IMR-90 (cell line): ENCODE measurements around the gene ADAT1. TPM values are rescaled to one million over a fixed set of nuclear protein-coding genes. Genes with fewer than 3 reads are reported as not detected.

Experiments
- ATAC-seq: fragments of 200-7000 bp; cut with Tn5 transposase; 2 replicates; pipeline ENCODE4 v1.9.1; 2020; ENCODE audit warnings: low read depth, mild to moderate bottlenecking, moderate library complexity
- BruUV-seq: library from RNA; stranded (reverse); fragments of 400-500 nt; replicated peaks from 2 replicates; lab custom pipeline; 2021; lab: Mats Ljungman, UMichigan
- CTCF ChIA-PET: fragments of 300-600 bp; formaldehyde crosslinking; extraction: SDS; loops from one replicate; lab custom pipeline; 2021; ENCODE audit warnings: antibody characterized with exemption; lab: Yijun Ruan, JAX
- POLR2A ChIA-PET: fragments of 300-600 bp; sonication (Branson Sonifier 250); formaldehyde crosslinking; loops from one replicate; lab custom pipeline; 2022; ENCODE audit warnings: antibody characterized with exemption; ENCODE audit not compliant: unreplicated experiment; lab: Charles Lee
- DNase-seq: peaks from one replicate; pipeline ENCODE4 v3.0.0; 2013
- H2AFZ ChIP-seq: replicated peaks from 2 replicates; pipeline ENCODE3; 2013; ENCODE audit warnings: low read length, mild to moderate bottlenecking; ENCODE audit not compliant: poor library complexity
- H2AK5ac ChIP-seq: 2 replicates; pipeline ENCODE4 v1.6.1; 2013; ENCODE audit warnings: low read depth, low read length, inconsistent platforms
- H2AK9ac ChIP-seq: replicated peaks from 2 replicates; pipeline ENCODE3; 2013; ENCODE audit warnings: mild to moderate bottlenecking, low read depth, low read length, moderate library complexity; ENCODE audit not compliant: poor library complexity
- H2BK120ac ChIP-seq: 2 replicates; pipeline ENCODE4 v1.6.1; 2013; ENCODE audit warnings: low read depth, low read length, inconsistent platforms
- H2BK15ac ChIP-seq: 3 replicates; pipeline ENCODE4 v1.6.1; 2013; ENCODE audit warnings: low read depth, low read length, inconsistent platforms
- H2BK20ac ChIP-seq: 2 replicates; pipeline ENCODE4 v1.6.1; 2013; ENCODE audit warnings: low read depth, mild to moderate bottlenecking, inconsistent platforms, low read length, moderate library complexity
- H2BK5ac ChIP-seq: 2 replicates; pipeline ENCODE4 v1.6.1; 2013; ENCODE audit warnings: mild to moderate bottlenecking, low read depth, low read length, inconsistent platforms; ENCODE audit not compliant: poor library complexity, severe bottlenecking
- H3K14ac ChIP-seq: replicated peaks from 2 replicates; pipeline ENCODE4 v1.6.1; 2013; ENCODE audit warnings: low read depth, low read length, inconsistent platforms
- H3K18ac ChIP-seq: 2 replicates; pipeline ENCODE4 v1.6.1; 2013; ENCODE audit warnings: low read depth, low read length, control low read depth
- H3K23ac ChIP-seq: 2 replicates; pipeline ENCODE4 v1.6.1; 2013; ENCODE audit warnings: low read depth, low read length, inconsistent platforms
- H3K27ac ChIP-seq: 2 replicates; pipeline ENCODE4 v1.5.1; 2013; ENCODE audit warnings: mild to moderate bottlenecking, control low read depth, low read length; ENCODE audit not compliant: insufficient read depth
- H3K27me3 ChIP-seq: 2 replicates; pipeline ENCODE4 v1.6.1; 2013; ENCODE audit warnings: low read length; ENCODE audit not compliant: control insufficient read depth, insufficient read depth
- H3K36me3 ChIP-seq: 2 replicates; pipeline ENCODE4 v1.6.1; 2013; ENCODE audit warnings: low read length, mixed read lengths; ENCODE audit not compliant: control insufficient read depth, insufficient read depth
- H3K4ac ChIP-seq: 2 replicates; pipeline ENCODE4 v1.6.1; 2013; ENCODE audit warnings: low read depth, low read length, inconsistent platforms
- H3K4me1 ChIP-seq: 2 replicates; pipeline ENCODE4 v1.6.1; 2013; ENCODE audit warnings: low read length, mixed read lengths; ENCODE audit not compliant: control insufficient read depth, insufficient read depth
- H3K4me2 ChIP-seq: 2 replicates; pipeline ENCODE4 v1.6.1; 2013; ENCODE audit warnings: low read depth, mild to moderate bottlenecking, control low read depth, low read length, moderate library complexity
- H3K4me3 ChIP-seq: 2 replicates; pipeline ENCODE4 v1.5.1; 2013; ENCODE audit warnings: low read depth, mild to moderate bottlenecking, control low read depth, low read length, moderate library complexity; ENCODE audit not compliant: insufficient read depth
- H3K56ac ChIP-seq: 2 replicates; pipeline ENCODE4 v1.6.1; 2013; ENCODE audit warnings: low read length, inconsistent platforms; ENCODE audit not compliant: insufficient read depth; ENCODE audit errors: extremely low read depth
- H3K79me1 ChIP-seq, 2 experiments: 2 replicates each; pipeline ENCODE4 v1.6.1; 2013; ENCODE audit warnings: low read length in 2 of 2, inconsistent platforms in 1 of 2, low read depth in 1 of 2
- H3K9ac ChIP-seq: 2 replicates; pipeline ENCODE4 v1.6.1; 2013; ENCODE audit warnings: low read depth, low read length, control low read depth
- H3K9me1 ChIP-seq: 2 replicates; pipeline ENCODE4 v1.6.1; 2013; ENCODE audit warnings: low read length, inconsistent platforms; ENCODE audit not compliant: insufficient read depth
- H3K9me3 ChIP-seq: 2 replicates; pipeline ENCODE4 v1.6.1; 2013; ENCODE audit warnings: low read length; ENCODE audit not compliant: control insufficient read depth, insufficient read depth
- H4K20me1 ChIP-seq: 2 replicates; pipeline ENCODE4 v1.6.1; 2013; ENCODE audit warnings: low read length, inconsistent platforms; ENCODE audit not compliant: insufficient read depth
- H4K5ac ChIP-seq: 2 replicates; pipeline ENCODE4 v1.6.1; 2013; ENCODE audit warnings: mild to moderate bottlenecking, low read depth, low read length, control low read depth
- H4K8ac ChIP-seq, 2 experiments: 2 replicates each; pipeline ENCODE4 v1.6.1; 2013; ENCODE audit warnings: low read depth in 2 of 2, low read length in 2 of 2, control low read depth in 1 of 2, inconsistent platforms in 1 of 2
- H4K91ac ChIP-seq: 2 replicates; pipeline ENCODE4 v1.6.1; 2013; ENCODE audit warnings: low read depth, low read length, inconsistent platforms; ENCODE audit not compliant: insufficient read depth
- MAFK ChIP-seq: IDR thresholded peaks from 2 replicates; pipeline ENCODE4 v1.6.1; 2012; ENCODE audit warnings: low read depth, low read length, improper control_type of control experiment
- MAZ ChIP-seq: IDR thresholded peaks from 2 replicates; pipeline ENCODE4 v1.6.1; 2012; ENCODE audit warnings: low read depth, mild to moderate bottlenecking, low read length, improper control_type of control experiment, moderate library complexity, borderline replicate concordance
- MXI1 ChIP-seq: IDR thresholded peaks from 2 replicates; pipeline ENCODE4 v1.6.1; 2012; ENCODE audit warnings: low read depth, mild to moderate bottlenecking, low read length, moderate library complexity, borderline replicate concordance
- NFE2L2 ChIP-seq: fragments of 150-350 bp; IDR thresholded peaks from 2 replicates; pipeline ENCODE4 v1.6.1; 2016; ENCODE audit warnings: low read depth, mild to moderate bottlenecking, low read length
- POLR2A ChIP-seq: IDR thresholded peaks from 2 replicates; pipeline ENCODE4 v1.6.1; 2012; ENCODE audit warnings: mild to moderate bottlenecking, low read depth, low read length
- RAD21 ChIP-seq: IDR thresholded peaks from 2 replicates; pipeline ENCODE4 v1.6.1; 2012; ENCODE audit warnings: low read length, improper control_type of control experiment
- RFX5 ChIP-seq: IDR thresholded peaks from 2 replicates; pipeline ENCODE4 v1.8.0; 2012; ENCODE audit warnings: low read depth, mild to moderate bottlenecking, low read length, moderate library complexity
- SMC3 ChIP-seq: fragments of 150-350 bp; IDR thresholded peaks from 2 replicates; pipeline ENCODE4 v1.6.1; 2016; ENCODE audit warnings: low read depth, mild to moderate bottlenecking, antibody characterized with exemption, low read length, moderate library complexity
- WGBS, 2 experiments: methylation state at CpG; one replicate each; pipeline versions ENCODE4 v1.1.5 to v1.1.7; 2013; ENCODE audit warnings: missing lambda C conversion rate in 2 of 2; ENCODE audit not compliant: insufficient read length in 1 of 2; ENCODE audit errors: extremely low coverage in 2 of 2; 5-methylcytosine and 5-hydroxymethylcytosine counted together
- dilution Hi-C: fragments of 300-500 bp; cut with HindIII; formaldehyde crosslinking; loops from one replicate; pipeline ENCODE4 v1.14.3; 2018; ENCODE audit warnings: low sequenced_read_pairs; ENCODE audit not compliant: unreplicated experiment
- in situ Hi-C: fragments of 300-500 bp; cut with MboI; formaldehyde crosslinking; loops from 3 replicates; pipeline ENCODE4 v1.14.3; 2019; ENCODE audit warnings: low sequenced_read_pairs, inconsistent platforms, mixed read lengths
- intact Hi-C: fragments of 100-400 bp; cut with micrococcal nuclease; formaldehyde crosslinking; loops from 2 replicates; pipeline ENCODE4 v1.10.0; 2022
- polyA plus RNA-seq, 3 experiments: library from polyadenylated mRNA; depleted of rRNA; stranded (reverse); fragments of >200 nt; gene quantifications; 2 replicates each; pipeline ENCODE4 v1.2.3, GENCODE V29; 2012; ENCODE audit warnings: low replicate concordance in 1 of 3
- total RNA-seq: library from RNA; depleted of rRNA; stranded (reverse); fragments of >200 nt; gene quantifications from 2 replicates; pipeline ENCODE4 v1.2.3, GENCODE V29; 2012
- TF ChIP-seq, protein P1 (sequence below): conservative IDR thresholded peaks from 2 replicates; pipeline ENCODE4 v1.5.1; 2012; ENCODE audit warnings: mild to moderate bottlenecking, low read depth, low read length, improper control_type of control experiment

The ADAT1 gene
- total and polyA plus RNA-seq, 2 of the 4 experiments (the other 2 are of a cell fraction) = 22.7 to 52.9 TPM

GRCh38 chr16:75616521-75617010 lies 6.5 kb downstream of the ADAT1 start:
- intact Hi-C loops = no loop called here
- no peak overlapping the region for H3K14ac ChIP-seq
- DNase-seq = no peak
- no peak overlapping the region for H3K56ac ChIP-seq
- no peak overlapping the region for H2AK9ac ChIP-seq
- H3K9ac ChIP-seq = no peak overlapping the region
- H2BK120ac ChIP-seq = no peak overlapping the region
- no peak overlapping the region for H2BK5ac ChIP-seq
- no CpG with 5 or more reads among the region's 4 CpGs for WGBS, 2 experiments
- no peak overlapping the region for H4K5ac ChIP-seq
- no peaks in the 10 kb centered on the region; the same call in 1 of the 2 replicates for H3K9me1 ChIP-seq
- no TSS peak for BruUV-seq
- ATAC-seq = no peak
- peaks cover 42% of the 10 kb centered on the region for H3K36me3 ChIP-seq
- H3K4me3 ChIP-seq = no peak overlapping the region
- dilution Hi-C loops = no loop called here
- no peak overlapping the region for H4K91ac ChIP-seq
- in situ Hi-C loops = no loop called here
- H3K9me3 ChIP-seq = no peaks in the 10 kb centered on the region
- no peak for TF ChIP-seq MAZ
- TF ChIP-seq MAFK = no peak
- TF ChIP-seq SMC3 = no peak
- TF ChIP-seq RAD21 = no peak
- TF ChIP-seq, protein P1, sequence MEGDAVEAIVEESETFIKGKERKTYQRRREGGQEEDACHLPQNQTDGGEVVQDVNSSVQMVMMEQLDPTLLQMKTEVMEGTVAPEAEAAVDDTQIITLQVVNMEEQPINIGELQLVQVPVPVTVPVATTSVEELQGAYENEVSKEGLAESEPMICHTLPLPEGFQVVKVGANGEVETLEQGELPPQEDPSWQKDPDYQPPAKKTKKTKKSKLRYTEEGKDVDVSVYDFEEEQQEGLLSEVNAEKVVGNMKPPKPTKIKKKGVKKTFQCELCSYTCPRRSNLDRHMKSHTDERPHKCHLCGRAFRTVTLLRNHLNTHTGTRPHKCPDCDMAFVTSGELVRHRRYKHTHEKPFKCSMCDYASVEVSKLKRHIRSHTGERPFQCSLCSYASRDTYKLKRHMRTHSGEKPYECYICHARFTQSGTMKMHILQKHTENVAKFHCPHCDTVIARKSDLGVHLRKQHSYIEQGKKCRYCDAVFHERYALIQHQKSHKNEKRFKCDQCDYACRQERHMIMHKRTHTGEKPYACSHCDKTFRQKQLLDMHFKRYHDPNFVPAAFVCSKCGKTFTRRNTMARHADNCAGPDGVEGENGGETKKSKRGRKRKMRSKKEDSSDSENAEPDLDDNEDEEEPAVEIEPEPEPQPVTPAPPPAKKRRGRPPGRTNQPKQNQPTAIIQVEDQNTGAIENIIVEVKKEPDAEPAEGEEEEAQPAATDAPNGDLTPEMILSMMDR = no peak
- TF ChIP-seq MXI1 = no peak
- TF ChIP-seq NFE2L2 = no peak
- no peak for TF ChIP-seq POLR2A
- TF ChIP-seq RFX5 = no peak
- H3K27ac ChIP-seq = no peak overlapping the region
- no peaks in the 10 kb centered on the region for H3K27me3 ChIP-seq
- no peak overlapping the region for H4K8ac ChIP-seq
- H3K4ac ChIP-seq = no peak overlapping the region
- H2AK5ac ChIP-seq = no peak overlapping the region
- H3K4me1 ChIP-seq = no peaks in the 10 kb centered on the region
- no peak overlapping the region for H2AFZ ChIP-seq
- CTCF ChIA-PET = no interaction called here
- no peak overlapping the region for H3K23ac ChIP-seq
- POLR2A ChIA-PET = no interaction called here
- peaks cover 15 to 16% of the 10 kb centered on the region in 2 experiments for H3K79me1 ChIP-seq
- no peaks in the 10 kb centered on the region for H4K20me1 ChIP-seq
- no peak overlapping the region for H2BK15ac ChIP-seq
- H2BK20ac ChIP-seq = no peak overlapping the region
- H3K18ac ChIP-seq = no peak overlapping the region
- no peak overlapping the region for H3K4me2 ChIP-seq
